HG03565 (cell line): Measurements from ENCODE around the gene LDLRAD3.

ENCODE experiments used
- ATAC-seq: cut with Tn5 transposase; IDR thresholded peaks from one replicate; pipeline ENCODE4 v1.9.1; 2021; ENCODE audit warnings: mild to moderate bottlenecking, moderate library complexity; ENCODE audit not compliant: unreplicated experiment

LDLRAD3 gene

DNA sequence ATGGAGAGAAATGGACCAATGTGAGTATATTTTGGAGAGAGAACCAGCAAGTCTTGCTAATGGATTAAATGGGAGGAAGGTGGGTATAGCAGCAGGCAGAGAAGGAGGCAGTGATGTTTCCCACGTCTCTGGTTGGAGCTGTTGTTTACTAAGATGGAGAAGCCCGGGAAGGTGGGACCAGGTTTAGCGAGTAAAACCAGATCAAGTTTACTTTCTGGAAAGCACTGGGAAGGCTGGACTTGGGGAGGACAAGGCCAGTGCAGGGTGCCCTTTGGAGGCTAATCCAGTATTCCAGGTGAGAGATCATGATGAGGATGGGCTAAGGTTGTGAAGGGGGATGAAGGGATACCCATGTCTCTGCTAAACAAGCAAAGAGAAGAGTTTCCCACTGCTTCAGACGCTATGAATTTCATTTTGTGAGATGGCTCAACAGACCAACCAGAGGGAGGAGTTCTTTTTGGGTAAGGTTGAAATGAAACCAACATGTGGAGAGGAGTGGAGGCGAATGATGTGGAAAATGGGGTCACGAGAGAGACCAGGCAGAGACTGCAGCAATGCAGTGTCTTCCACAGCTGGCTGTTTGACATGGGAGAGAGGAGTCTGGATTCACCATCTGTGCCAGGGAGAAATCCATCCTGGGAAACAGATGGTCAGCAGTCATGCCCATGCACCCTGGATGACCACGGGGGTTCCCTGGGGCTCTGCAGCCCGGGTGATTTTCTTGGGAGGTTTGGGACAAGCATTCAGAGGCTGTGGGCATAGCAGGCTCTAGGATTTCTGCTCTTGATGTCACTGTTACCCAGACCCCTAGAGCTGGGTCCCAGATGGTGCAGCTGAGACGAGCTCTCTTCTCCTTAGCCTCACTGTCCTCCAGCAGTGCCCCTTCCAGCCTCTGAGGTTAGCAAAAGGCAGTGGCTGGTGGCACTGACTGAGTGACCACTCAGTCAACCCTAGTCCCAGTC lies 320.4 kb downstream of the LDLRAD3 start:
- ATAC-seq, result no peak

DNA sequence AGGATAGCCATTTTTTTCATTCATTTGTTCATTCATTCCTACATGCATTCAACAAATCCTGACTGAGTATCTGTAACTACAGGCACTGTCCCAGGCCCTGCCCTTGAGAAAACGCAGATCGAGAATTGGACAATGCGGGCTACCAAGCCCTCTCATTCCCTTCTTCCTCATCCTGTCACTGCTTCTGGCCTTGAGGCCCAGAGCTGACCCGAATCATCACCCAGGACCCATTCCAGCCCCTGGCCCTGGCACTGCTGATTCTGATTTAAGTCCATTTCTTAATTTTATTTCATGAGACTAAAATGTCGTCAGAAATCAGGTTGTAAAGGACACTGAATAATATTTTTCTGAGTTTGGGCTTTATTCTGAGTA lies 321.1 kb downstream of the LDLRAD3 start:
- ATAC-seq, result no peak

DNA sequence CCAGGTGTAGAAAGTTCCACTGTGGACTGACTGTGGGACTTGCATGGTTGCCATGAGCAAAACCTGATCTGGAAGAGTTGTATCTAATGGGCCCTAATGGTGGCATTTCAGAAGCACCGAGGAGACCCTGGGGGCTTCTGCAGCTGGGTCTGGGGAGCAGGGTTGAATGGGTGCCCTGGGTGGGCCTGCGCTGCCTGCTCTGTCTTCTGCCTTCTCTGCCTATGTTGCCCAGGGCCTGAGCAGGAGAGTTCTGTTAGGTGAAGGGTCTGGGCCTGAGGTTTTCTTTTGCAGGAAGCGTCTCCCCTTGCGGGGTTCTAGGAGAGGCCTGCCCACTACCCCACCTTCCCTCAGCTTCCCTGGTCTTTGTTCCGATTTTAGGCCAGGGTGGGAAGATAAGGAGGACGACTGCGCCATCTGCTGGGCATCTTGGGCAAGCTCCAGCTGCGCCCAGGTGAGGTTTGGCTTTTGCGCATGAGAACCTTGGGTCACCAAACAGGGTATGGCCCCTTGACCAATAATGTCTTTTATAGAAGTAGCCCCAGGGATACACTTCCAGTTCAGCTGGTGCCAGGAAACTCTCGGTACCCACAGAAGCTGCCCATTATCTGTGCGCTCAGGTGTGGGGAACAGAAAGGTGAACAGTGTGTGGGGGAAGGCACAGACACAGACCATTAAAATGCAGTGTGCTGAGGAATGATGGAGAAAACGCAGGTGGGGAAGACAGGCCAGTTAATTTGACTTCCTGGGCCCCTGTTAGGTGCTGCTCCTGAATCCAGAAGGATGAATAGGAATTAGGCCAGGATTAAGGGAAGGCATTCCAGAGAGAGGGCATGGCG lies 322.1 kb downstream of the LDLRAD3 start:
- ATAC-seq, result no peak

DNA sequence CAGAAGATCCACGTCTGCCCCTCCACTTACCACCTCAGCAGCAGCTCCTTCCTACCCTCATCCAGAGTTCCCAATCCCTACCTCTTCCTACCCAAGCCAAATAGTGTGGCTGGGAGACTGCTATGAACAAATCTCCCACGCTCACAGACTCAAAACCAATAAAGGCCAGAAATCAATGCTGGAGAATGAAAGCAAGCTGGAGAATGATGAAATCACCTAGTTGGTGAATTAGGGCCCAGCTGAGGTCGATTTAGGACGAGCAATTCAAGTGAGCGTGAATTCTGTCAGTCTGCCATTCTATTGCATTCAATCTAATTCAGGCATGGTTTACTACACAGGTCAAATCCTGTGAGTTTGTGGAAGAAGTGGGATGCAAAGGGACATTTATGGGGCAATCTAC lies 322.9 kb downstream of the LDLRAD3 start:
- ATAC-seq, result no peak

DNA sequence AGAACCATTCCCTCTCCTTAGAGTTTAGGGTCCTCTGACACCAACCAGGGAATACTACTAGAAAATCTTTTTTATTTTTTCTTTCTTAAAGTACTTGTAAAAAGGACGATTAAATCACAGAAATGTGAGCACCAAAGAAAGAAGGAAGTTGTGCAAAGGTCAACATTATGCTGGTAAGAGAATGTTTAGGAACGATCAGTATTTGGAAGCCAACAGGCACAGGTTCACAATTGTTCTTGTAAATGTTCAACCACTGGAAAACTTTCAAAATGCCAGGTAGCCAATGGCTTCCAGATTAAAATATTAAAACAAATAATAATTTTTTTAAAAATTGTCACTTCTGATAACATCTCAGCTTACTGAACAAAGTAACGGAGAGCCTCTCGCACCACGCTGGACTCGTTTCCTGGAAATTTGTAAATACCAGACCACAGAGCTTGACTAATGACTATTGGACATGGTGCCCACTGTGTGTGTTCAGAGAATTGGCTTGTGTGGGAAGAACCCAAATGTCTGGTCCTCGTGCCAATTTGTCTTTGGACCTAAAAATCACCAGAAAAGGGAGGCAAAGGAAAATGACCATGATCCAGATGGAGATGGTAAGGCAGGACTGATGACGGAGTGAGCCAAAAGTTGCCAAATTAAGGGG lies 324.6 kb downstream of the LDLRAD3 start:
- no peak for ATAC-seq

DNA sequence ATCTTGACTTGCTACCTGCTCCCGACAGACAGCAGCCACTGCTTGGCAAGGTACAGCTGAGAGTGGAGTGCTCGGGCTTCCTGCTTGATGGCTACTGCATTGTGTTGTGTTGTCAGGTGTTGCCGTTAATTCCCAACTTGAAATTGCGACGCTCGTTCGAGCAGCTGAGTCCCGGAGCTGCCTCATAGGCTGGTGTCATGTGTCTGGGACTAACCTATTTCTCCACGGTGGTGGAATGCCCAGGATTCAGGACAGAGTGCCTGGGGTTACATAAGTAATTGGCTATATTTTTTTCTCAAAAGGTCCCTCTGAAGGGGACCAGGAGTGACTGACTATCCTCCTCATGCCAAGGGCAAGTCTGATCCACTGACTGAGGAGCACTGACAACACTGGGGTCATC lies 326.8 kb downstream of the LDLRAD3 start:
- no peak for ATAC-seq

DNA sequence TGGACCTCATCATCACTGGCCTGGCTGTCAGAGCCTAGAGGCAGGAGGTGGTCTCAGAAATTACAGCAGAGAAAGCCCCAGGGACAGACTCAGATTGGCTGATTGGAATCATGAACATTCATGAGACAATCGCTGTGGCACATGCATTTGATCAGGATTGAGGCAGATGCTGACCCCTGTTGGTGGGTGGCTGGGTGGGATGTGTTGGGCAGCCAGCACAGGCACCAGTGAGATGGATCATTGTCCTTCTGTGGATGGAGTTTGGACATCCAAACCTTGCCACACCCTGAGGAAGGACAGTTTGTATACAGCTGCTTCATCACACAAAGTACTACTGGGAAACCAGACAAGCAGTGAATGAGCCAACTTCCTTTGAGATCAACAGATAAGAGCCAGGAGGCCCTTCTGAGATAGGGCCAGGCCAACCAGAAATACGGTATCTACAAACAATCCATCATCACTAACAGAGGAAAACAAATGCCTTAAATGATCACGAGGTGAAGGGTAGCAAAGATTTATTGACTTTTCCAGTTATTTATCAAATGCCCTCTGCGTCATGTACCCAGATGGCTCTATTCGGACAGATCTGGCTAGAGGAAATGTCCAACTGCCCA lies 328.0 kb downstream of the LDLRAD3 start:
- no peak for ATAC-seq

GRCh38 chr11:36273110-36273509 lies 329.2 kb downstream of the LDLRAD3 start:
- ATAC-seq, result no peak

- no peak for ATAC-seq
Observed at GRCh38 chr11:36274414-36274813, 330.6 kb downstream of the LDLRAD3 start.

GRCh38 chr11:36278531-36279282 lies 334.8 kb downstream of the LDLRAD3 start:
- ATAC-seq, result no peak

DNA sequence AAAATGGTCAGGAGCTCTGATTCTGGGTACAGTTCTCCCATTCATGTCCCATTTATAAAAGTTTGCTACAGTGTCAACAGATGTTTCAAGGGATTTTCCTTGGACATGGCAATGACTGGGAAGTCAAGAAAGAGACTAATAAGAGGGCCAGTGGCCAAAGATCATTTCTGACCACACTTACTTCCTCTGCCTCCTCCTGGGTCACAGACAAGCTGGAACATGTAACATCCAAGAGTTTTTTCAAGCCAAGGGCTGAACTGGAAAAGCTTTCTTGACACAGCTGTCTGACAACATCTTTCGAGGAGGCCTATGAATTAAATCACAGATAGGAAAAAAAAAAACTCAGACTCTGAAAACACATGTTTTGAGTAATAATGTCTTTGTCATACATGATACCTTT lies 336.7 kb downstream of the LDLRAD3 start:
- no peak for ATAC-seq
